Calu3 (cell line): ENCODE results near the gene TBL1X. TPM values are rescaled to one million over a fixed set of nuclear protein-coding genes. Genes with fewer than 3 reads are reported as not detected.

Experiments
- BruUV-seq: library from RNA; stranded (reverse); fragments of 400-500 nt; replicated peaks from 2 replicates; lab custom pipeline; 2021; lab: Mats Ljungman, UMichigan
- CTCF ChIA-PET: fragments of 300-600 bp; sonication (Branson Sonifier 250); formaldehyde crosslinking; loops from one replicate; lab custom pipeline; 2022; ENCODE audit warnings: antibody characterized with exemption; lab: Charles Lee
- DNase-seq: peaks from one replicate; pipeline ENCODE4 v3.0.0; 2022
- H3K27ac Mint-ChIP-seq: one replicate; pipeline ENCODE4 v1.8.0; 2022; ENCODE audit warnings: mixed read lengths; ENCODE audit not compliant: unreplicated experiment
- H3K27me3 Mint-ChIP-seq: one replicate; pipeline ENCODE4 v1.8.0; 2022; ENCODE audit warnings: mixed read lengths; ENCODE audit not compliant: unreplicated experiment
- H3K36me3 Mint-ChIP-seq: one replicate; pipeline ENCODE4 v1.8.0; 2022; ENCODE audit warnings: mild to moderate bottlenecking, moderate library complexity, mixed read lengths; ENCODE audit not compliant: insufficient read depth, unreplicated experiment
- H3K4me1 Mint-ChIP-seq: one replicate; pipeline ENCODE4 v1.8.0; 2022; ENCODE audit warnings: mild to moderate bottlenecking, low read depth, mixed read lengths; ENCODE audit not compliant: unreplicated experiment
- H3K4me3 Mint-ChIP-seq: one replicate; pipeline ENCODE4 v1.8.0; 2022; ENCODE audit warnings: mild to moderate bottlenecking, low read depth, moderate library complexity, mixed read lengths; ENCODE audit not compliant: unreplicated experiment
- H3K9me3 Mint-ChIP-seq: one replicate; pipeline ENCODE4 v1.8.0; 2022; ENCODE audit warnings: low read depth, mixed read lengths; ENCODE audit not compliant: unreplicated experiment
- CTCF ChIP-seq: fragments of 200-600 bp; IDR thresholded peaks from one replicate; pipeline ENCODE4 v1.8.0; 2022; ENCODE audit warnings: antibody characterized with exemption; ENCODE audit not compliant: unreplicated experiment
- intact Hi-C: fragments of 100-400 bp; cut with micrococcal nuclease; formaldehyde crosslinking; loops from one replicate; pipeline ENCODE4 v1.10.0; 2022; ENCODE audit not compliant: unreplicated experiment
- total RNA-seq: library from RNA; stranded (reverse); gene quantifications from 2 replicates; pipeline ENCODE4 v1.2.3, GENCODE V29; 2022

The TBL1X gene
- total RNA-seq, 1 experiment from 2014 or later, result 25.0 TPM

GRCh38 chrX:9482837-9483236 is 18.0 kb downstream of the TBL1X start:
- Mint-ChIP-seq H3K36me3 (no peaks in the 10 kb centered on the region), H3K4me3 (no peak overlapping the region), H3K4me1 (no peaks in the 10 kb centered on the region), H3K27me3 (no peaks in the 10 kb centered on the region), H3K9me3 (no peaks in the 10 kb centered on the region), H3K27ac (no peak overlapping the region)
- no peak for TF ChIP-seq CTCF
- no TSS peak for BruUV-seq
- intact Hi-C loops, result no loop called here
- CTCF ChIA-PET, result interaction anchor here (0.6 kb wide), 1 partner anchor 664 kb away, joined by 3 read pairs; no protein-coding TSS in a partner anchor
- no peak for DNase-seq

- Mint-ChIP-seq H3K27me3 (no peaks in the 10 kb centered on the region), H3K27ac (no peak overlapping the region), H3K9me3 (no peaks in the 10 kb centered on the region), H3K4me3 (no peak overlapping the region), H3K4me1 (no peaks in the 10 kb centered on the region), H3K36me3 (no peaks in the 10 kb centered on the region)
- no TSS peak for BruUV-seq
- no peak for DNase-seq
- intact Hi-C loops, result no loop called here
- TF ChIP-seq CTCF, result no peak
- CTCF ChIA-PET, result no interaction called here
Observed at GRCh38 chrX:9483376-9483775, 18.5 kb downstream of the TBL1X start.

- no peak overlapping the region for H3K27ac Mint-ChIP-seq
- H3K4me3 Mint-ChIP-seq, result no peak overlapping the region
- no TSS peak for BruUV-seq
- intact Hi-C loops, result no loop called here
- no peak for TF ChIP-seq CTCF
- H3K27me3 Mint-ChIP-seq, result no peaks in the 10 kb centered on the region
- CTCF ChIA-PET, result no interaction called here
- no peak for DNase-seq
- H3K9me3 Mint-ChIP-seq, result peaks cover 2% of the 10 kb centered on the region
- no peaks in the 10 kb centered on the region for H3K4me1 Mint-ChIP-seq
- no peaks in the 10 kb centered on the region for H3K36me3 Mint-ChIP-seq
Observed at GRCh38 chrX:9486786-9487387, 22.0 kb downstream of the TBL1X start.

- Mint-ChIP-seq H3K36me3 (no peaks in the 10 kb centered on the region), H3K27me3 (no peaks in the 10 kb centered on the region), H3K9me3 (peaks cover 2% of the 10 kb centered on the region), H3K27ac (no peak overlapping the region), H3K4me3 (no peak overlapping the region), H3K4me1 (peaks cover 8% of the 10 kb centered on the region)
- DNase-seq, result no peak
- intact Hi-C loops, result no loop called here
- no TSS peak for BruUV-seq
- CTCF ChIA-PET, result interaction anchor here (1.0 kb wide), 1 partner anchor 11 kb away, joined by 3 read pairs; no protein-coding TSS in a partner anchor
- TF ChIP-seq CTCF, result no peak
Observed at GRCh38 chrX:9488586-9488985, 23.7 kb downstream of the TBL1X start.
